OCI-LY1 (cell line): Measurements from ENCODE around the gene NFIL3.

Experiments
- CTCF ChIP-seq: fragments of 200-600 bp; sonication (generic), shearing (Covaris generic); IDR thresholded peaks from 2 replicates; pipeline ENCODE4 v1.5.1; 2017; ENCODE audit warnings: mild to moderate bottlenecking, antibody characterized with exemption, low read length, moderate library complexity, mixed read lengths
- EZH2 ChIP-seq: fragments of 200-600 bp; sonication (generic), shearing (Covaris generic); IDR thresholded peaks from 2 replicates; pipeline ENCODE4 v1.8.0; 2017; ENCODE audit warnings: borderline replicate concordance, mixed run types, mild to moderate bottlenecking, antibody characterized with exemption, low read length, moderate library complexity, mixed read lengths

GRCh38 chr9:91428436-91428835, 4.8 kb upstream of the NFIL3 start:
- TF ChIP-seq CTCF (no peak), EZH2 (no peak)
